Measurements from ENCODE around the gene SLC27A5.
A peak's percentile ranks its signal among the peaks of the same experiment; 100 is the strongest.

DNA sequence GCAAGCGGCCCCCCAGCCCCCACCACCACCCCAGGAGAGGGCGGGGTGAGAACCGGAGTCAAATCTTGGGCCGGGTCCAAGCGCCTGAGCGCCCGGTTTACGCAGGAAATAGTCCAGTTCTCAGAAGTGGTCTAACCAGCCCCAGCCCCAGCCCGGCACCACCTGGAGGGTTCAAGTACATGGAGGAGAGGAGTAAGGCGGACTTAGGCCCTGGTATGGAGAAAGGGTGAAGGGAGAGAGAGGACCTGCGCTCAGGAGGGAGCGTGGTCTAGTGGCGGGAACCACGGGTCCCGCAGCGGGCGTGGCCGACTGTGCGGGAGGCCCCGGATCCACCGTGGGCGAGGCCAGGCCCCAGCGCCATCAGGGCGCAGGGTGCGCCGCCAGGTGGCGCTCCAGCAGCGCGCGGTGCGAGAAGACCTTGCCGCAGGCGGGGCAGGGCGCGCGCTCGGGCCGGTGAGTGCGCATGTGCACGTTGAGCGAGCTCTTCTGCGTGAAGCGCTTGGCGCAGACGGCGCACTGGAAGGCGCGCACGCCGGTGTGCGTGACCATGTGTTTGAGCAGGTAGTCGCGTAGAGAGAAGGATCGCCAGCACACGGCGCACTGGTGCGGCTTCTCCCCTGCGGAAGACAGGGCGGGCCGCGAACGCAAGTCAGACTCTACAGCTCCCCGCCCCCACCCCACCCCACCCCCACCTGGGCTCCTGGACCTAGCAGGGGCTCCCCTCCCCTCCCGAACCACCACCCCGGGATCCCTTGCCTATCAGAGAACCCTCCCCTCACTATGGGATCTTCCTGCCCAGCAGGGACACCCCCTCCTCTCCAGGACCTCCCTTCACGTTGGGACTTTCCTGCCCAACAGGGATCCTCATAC is 2.1 kb upstream of the SLC27A5 start:
- TF ChIP-seq, protein P1, sequence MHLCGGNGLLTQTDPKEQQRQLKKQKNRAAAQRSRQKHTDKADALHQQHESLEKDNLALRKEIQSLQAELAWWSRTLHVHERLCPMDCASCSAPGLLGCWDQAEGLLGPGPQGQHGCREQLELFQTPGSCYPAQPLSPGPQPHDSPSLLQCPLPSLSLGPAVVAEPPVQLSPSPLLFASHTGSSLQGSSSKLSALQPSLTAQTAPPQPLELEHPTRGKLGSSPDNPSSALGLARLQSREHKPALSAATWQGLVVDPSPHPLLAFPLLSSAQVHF (CRISPR knock-in tag; IDR thresholded peaks at IDR 0.05) = no peak
- TF ChIP-seq, protein P2, sequence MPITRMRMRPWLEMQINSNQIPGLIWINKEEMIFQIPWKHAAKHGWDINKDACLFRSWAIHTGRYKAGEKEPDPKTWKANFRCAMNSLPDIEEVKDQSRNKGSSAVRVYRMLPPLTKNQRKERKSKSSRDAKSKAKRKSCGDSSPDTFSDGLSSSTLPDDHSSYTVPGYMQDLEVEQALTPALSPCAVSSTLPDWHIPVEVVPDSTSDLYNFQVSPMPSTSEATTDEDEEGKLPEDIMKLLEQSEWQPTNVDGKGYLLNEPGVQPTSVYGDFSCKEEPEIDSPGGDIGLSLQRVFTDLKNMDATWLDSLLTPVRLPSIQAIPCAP (CRISPR knock-in tag; IDR thresholded peaks at IDR 0.05; ENCODE audit: low read depth) = no peak
- TF ChIP-seq, protein P3, sequence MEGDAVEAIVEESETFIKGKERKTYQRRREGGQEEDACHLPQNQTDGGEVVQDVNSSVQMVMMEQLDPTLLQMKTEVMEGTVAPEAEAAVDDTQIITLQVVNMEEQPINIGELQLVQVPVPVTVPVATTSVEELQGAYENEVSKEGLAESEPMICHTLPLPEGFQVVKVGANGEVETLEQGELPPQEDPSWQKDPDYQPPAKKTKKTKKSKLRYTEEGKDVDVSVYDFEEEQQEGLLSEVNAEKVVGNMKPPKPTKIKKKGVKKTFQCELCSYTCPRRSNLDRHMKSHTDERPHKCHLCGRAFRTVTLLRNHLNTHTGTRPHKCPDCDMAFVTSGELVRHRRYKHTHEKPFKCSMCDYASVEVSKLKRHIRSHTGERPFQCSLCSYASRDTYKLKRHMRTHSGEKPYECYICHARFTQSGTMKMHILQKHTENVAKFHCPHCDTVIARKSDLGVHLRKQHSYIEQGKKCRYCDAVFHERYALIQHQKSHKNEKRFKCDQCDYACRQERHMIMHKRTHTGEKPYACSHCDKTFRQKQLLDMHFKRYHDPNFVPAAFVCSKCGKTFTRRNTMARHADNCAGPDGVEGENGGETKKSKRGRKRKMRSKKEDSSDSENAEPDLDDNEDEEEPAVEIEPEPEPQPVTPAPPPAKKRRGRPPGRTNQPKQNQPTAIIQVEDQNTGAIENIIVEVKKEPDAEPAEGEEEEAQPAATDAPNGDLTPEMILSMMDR (CRISPR knock-in tag; IDR thresholded peaks at IDR 0.05) = peak; percentile 96
- TF ChIP-seq ASH2L (IDR thresholded peaks at IDR 0.05; ENCODE audit: insufficient read length, low read depth, low read length) = peak; percentile 53
- TF ChIP-seq HNRNPL (IDR thresholded peaks at IDR 0.05; ENCODE audit: low read depth, low read length) = no peak
- peak; percentile 45; the same call in 1 of the 2 replicates for TF ChIP-seq JUND (CRISPR knock-in tag; IDR thresholded peaks at IDR 0.05)
- TF ChIP-seq HHEX (CRISPR knock-in tag; IDR thresholded peaks at IDR 0.05) = no peak
- no peak; the same call in 1 of the 2 replicates for TF ChIP-seq ZNF329 (CRISPR knock-in tag; IDR thresholded peaks at IDR 0.05; ENCODE audit: low read depth)
- TF ChIP-seq, protein P4, sequence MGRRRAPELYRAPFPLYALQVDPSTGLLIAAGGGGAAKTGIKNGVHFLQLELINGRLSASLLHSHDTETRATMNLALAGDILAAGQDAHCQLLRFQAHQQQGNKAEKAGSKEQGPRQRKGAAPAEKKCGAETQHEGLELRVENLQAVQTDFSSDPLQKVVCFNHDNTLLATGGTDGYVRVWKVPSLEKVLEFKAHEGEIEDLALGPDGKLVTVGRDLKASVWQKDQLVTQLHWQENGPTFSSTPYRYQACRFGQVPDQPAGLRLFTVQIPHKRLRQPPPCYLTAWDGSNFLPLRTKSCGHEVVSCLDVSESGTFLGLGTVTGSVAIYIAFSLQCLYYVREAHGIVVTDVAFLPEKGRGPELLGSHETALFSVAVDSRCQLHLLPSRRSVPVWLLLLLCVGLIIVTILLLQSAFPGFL (CRISPR knock-in tag; IDR thresholded peaks at IDR 0.05) = no peak

Data from HepG2 (cell line).